Suprapubic skin (tissue), 4 donors: ENCODE measurements around the gene DCTD.

Experiments
- CTCF ChIP-seq, 2 donors: fragments of 200-600 bp in 1 of 2; fragments of 450-650 bp in 1 of 2; sonication (generic) in 1 of 2; IDR thresholded peaks; one replicate each; pipeline ENCODE4 v1.5.1; 2016 to 2019; ENCODE audit warnings: antibody characterized with exemption in 2 of 2, mild to moderate bottlenecking in 1 of 2, moderate library complexity in 1 of 2
- EP300 ChIP-seq: sonication (generic); formaldehyde crosslinking; IDR thresholded peaks from one replicate; pipeline ENCODE4 v1.6.1; 2017; ENCODE audit warnings: antibody characterized with exemption
- POLR2A ChIP-seq, 2 donors: fragments of 450-650 bp; IDR thresholded peaks; one replicate each; pipeline ENCODE4 v1.6.1; 2017; ENCODE audit warnings: antibody characterized with exemption in 2 of 2, mild to moderate bottlenecking in 2 of 2, moderate library complexity in 2 of 2
- POLR2AphosphoS5 ChIP-seq, 3 donors: sonication (generic); formaldehyde crosslinking; IDR thresholded peaks; one replicate each; pipeline ENCODE4 v1.6.1; 2017; ENCODE audit warnings: antibody characterized with exemption in 3 of 3

GRCh38 chr4:182913036-182913435 is 4.2 kb downstream of the DCTD start:
- no peak for TF ChIP-seq CTCF (IDR thresholded peaks at IDR 0.05)
- no peak for TF ChIP-seq EP300
- no peak for TF ChIP-seq POLR2A (IDR thresholded peaks at IDR 0.05)
- no peak for TF ChIP-seq POLR2AphosphoS5 (IDR thresholded peaks at IDR 0.05)
